Gastrocnemius medialis (tissue), 4 donors: ENCODE results near the gene GNG2.

Experiments used
- POLR2A ChIP-seq, 2 donors: fragments of 450-650 bp; IDR thresholded peaks; one replicate each; pipeline ENCODE4 v1.6.1; 2017; ENCODE audit warnings: antibody characterized with exemption in 2 of 2, mild to moderate bottlenecking in 2 of 2, moderate library complexity in 2 of 2
- TF ChIP-seq, protein P1 (sequence below), 5 experiments: fragments of 450-650 bp in 3 of 5; fragments of 200-600 bp in 2 of 5; sonication (generic) in 2 of 5; IDR thresholded peaks in 4 of 5; conservative IDR thresholded peaks in 1 of 5; 1 replicate in 4 of 5; 2 replicates in 1 of 5; pipeline ENCODE4 v1.5.1; 2016 to 2019; ENCODE audit warnings: antibody characterized with exemption in 5 of 5, mild to moderate bottlenecking in 3 of 5, moderate library complexity in 3 of 5

DNA sequence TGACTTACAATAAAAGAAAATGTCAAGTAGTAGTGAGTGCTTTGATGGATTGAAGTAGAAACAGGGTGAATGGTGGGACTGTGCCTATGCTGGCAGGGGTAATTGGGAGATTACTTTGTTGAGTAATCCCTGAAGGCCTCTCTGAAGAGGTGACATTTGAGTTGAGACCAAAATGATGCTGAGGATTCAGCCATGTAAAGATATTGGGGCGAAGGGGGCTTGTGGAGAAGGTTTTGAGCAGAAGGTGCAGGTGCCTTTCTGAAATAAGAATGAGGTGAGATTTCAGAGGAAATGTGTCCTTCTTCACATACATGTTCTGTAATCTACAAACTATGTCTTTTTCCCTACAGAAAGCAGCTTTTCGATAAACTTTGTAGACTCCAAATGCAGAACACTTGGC lies 8.0 kb downstream of the GNG2 start:
- TF ChIP-seq POLR2A (IDR thresholded peaks at IDR 0.05), result no peak
- TF ChIP-seq, protein P1, sequence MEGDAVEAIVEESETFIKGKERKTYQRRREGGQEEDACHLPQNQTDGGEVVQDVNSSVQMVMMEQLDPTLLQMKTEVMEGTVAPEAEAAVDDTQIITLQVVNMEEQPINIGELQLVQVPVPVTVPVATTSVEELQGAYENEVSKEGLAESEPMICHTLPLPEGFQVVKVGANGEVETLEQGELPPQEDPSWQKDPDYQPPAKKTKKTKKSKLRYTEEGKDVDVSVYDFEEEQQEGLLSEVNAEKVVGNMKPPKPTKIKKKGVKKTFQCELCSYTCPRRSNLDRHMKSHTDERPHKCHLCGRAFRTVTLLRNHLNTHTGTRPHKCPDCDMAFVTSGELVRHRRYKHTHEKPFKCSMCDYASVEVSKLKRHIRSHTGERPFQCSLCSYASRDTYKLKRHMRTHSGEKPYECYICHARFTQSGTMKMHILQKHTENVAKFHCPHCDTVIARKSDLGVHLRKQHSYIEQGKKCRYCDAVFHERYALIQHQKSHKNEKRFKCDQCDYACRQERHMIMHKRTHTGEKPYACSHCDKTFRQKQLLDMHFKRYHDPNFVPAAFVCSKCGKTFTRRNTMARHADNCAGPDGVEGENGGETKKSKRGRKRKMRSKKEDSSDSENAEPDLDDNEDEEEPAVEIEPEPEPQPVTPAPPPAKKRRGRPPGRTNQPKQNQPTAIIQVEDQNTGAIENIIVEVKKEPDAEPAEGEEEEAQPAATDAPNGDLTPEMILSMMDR (IDR thresholded peaks at IDR 0.05 in 4 of 5, conservative IDR thresholded peaks at IDR 0.05 in 1 of 5), result no peak
